Lung microvascular endothelial cell (primary cell): ENCODE measurements around the gene SPSB2. TPM values are rescaled to one million over a fixed set of nuclear protein-coding genes. Genes with fewer than 3 reads are reported as not detected.
A peak's percentile ranks its signal among the peaks of the same experiment; 100 is the strongest.

Source experiments
- DNase-seq, 2 donors: peaks; one replicate each; pipeline versions ENCODE4 v3.0.0 to v3.0.0-alpha.2; 2010; ENCODE audit warnings: low read depth in 2 of 2
- total RNA-seq: library from RNA; depleted of rRNA; stranded (reverse); fragments of >200 nt; gene quantifications from 2 replicates; pipeline ENCODE4 v1.2.1, GENCODE V29; 2014

SPSB2 gene
- total RNA-seq, 1 donor from 2014 or later = 4.2 TPM

- peak in 1 of 2 donors; percentile 31 for DNase-seq
Observed at GRCh38 chr12:6832125-6832524, 41.0 kb downstream of the SPSB2 start.

- DNase-seq = no peak
Observed at GRCh38 chr12:6831450-6831995, 41.6 kb downstream of the SPSB2 start.

GRCh38 chr12:6830999-6831398 is 42.1 kb downstream of the SPSB2 start:
- no peak for DNase-seq

GRCh38 chr12:6830286-6830890 is 42.7 kb downstream of the SPSB2 start:
- no peak for DNase-seq

- no peak for DNase-seq
Observed at GRCh38 chr12:6829536-6830220, 43.4 kb downstream of the SPSB2 start.

GRCh38 chr12:6828781-6829535 is 44.1 kb downstream of the SPSB2 start:
- DNase-seq = peak; percentile 58 to 66

GRCh38 chr12:6827982-6828780 is 44.9 kb downstream of the SPSB2 start, which contains the start of gene P3H3:
P3H3 (plus strand) TSS chr12:6828407; CDS start chr12:6828441, 34 bp downstream.
- DNase-seq = peak; percentile 39 to 47

- DNase-seq = peak; percentile 43 to 80
Observed at GRCh38 chr12:6827437-6827911, 45.6 kb downstream of the SPSB2 start.

- no peak for DNase-seq
Observed at GRCh38 chr12:6826734-6827436, 46.2 kb downstream of the SPSB2 start.

GRCh38 chr12:6826125-6826733 is 46.9 kb downstream of the SPSB2 start:
- DNase-seq = no peak

GRCh38 chr12:6825398-6826124 is 47.5 kb downstream of the SPSB2 start:
- peak; percentile 86 to 92 for DNase-seq

- peak in 1 of 2 donors; percentile 80 for DNase-seq
Observed at GRCh38 chr12:6824901-6825381, 48.2 kb downstream of the SPSB2 start.

- DNase-seq = no peak
Observed at GRCh38 chr12:6824085-6824775, 48.9 kb downstream of the SPSB2 start.

GRCh38 chr12:6823182-6824084 is 49.7 kb downstream of the SPSB2 start:
- DNase-seq = no peak

- DNase-seq = no peak
Observed at GRCh38 chr12:6822426-6823135, 50.5 kb downstream of the SPSB2 start.

GRCh38 chr12:6821591-6822425 is 51.3 kb downstream of the SPSB2 start, which contains the start of gene GPR162:
GPR162 (plus strand) TSS chr12:6821821; CDS start chr12:6823899, 2,078 bp downstream.
- DNase-seq = peak; percentile 44 to 47
